K562 treated with DMSO at 1 percent for 48 hours (cell line): ENCODE measurements around the gene CRAT. TPM values are rescaled to one million over a fixed set of nuclear protein-coding genes. Genes with fewer than 3 reads are reported as not detected.

Source experiments
- total RNA-seq: library from RNA; unstranded; fragments of 300-600 nt; gene quantifications from 2 replicates; pipeline ENCODE4 v1.2.3, GENCODE V29; 2022; ENCODE audit warnings: low replicate concordance; ENCODE audit errors: extremely low read depth

The CRAT gene
- not detected in 2 replicates for total RNA-seq

GRCh38 chr9:129110740-129111527 lies at the start of gene CRAT, which contains the start of gene PTPA:
Gene CRAT, minus strand, starts transcription at chr9:129110793. Its CDS starts 284 bp downstream, at chr9:129110509.
Gene PTPA, plus strand, starts transcription at chr9:129111415. Its CDS starts 186 bp downstream, at chr9:129111601.

GRCh38 chr9:129080601-129081387 lies 29.8 kb downstream of the CRAT start, which contains the start of gene DOLPP1:
Gene DOLPP1, plus strand, starts transcription at chr9:129081111. Its CDS starts 21 bp downstream, at chr9:129081132.

Other genes with a start within 250 kb of the CRAT start
- gene KYAT1, start 228.8 kb downstream of the CRAT start, total RNA-seq, result not detected in 2 replicates
- not detected in 2 replicates for gene LRRC8A, start 228.7 kb downstream of the CRAT start, total RNA-seq
- gene PHYHD1, start 189.8 kb downstream of the CRAT start, total RNA-seq, result not detected in 2 replicates
- not detected in 2 replicates for gene DOLK, start 163.2 kb downstream of the CRAT start, total RNA-seq
- 457 TPM in 1 of 2 replicates, not detected in the other for gene NUP188, start 163.1 kb downstream of the CRAT start, total RNA-seq
- gene SH3GLB2, start 82.5 kb downstream of the CRAT start, total RNA-seq, result 434 TPM in 1 of 2 replicates, not detected in the other
- gene MIGA2, start 74.2 kb downstream of the CRAT start, total RNA-seq, result 179 TPM in 1 of 2 replicates, not detected in the other
- not detected in 2 replicates for gene DOLPP1, start 29.7 kb downstream of the CRAT start, total RNA-seq
- not detected in 2 replicates for gene PTPA, start 622 bp upstream of the CRAT start, total RNA-seq
- not detected in 2 replicates for gene IER5L, start 67.5 kb upstream of the CRAT start, total RNA-seq